ENCODE data around the gene MCMBP. TPM values are rescaled to one million over a fixed set of nuclear protein-coding genes. Genes with fewer than 3 reads are reported as not detected.
A peak's percentile ranks its signal among the peaks of the same experiment; 100 is the strongest.
"Not testable (repeated sequence)": the region's sequence is repeated elsewhere in the genome, so short reads cannot be mapped to it uniquely, and the experiment has no call there.

Gene MCMBP
- total RNA-seq, 2 donors from 2014 or later = 34.8 to 59.8 TPM

GRCh38 chr10:119896061-119896655, 23.5 kb upstream of the MCMBP start:
- ATAC-seq (ENCODE audit: insufficient number of reproducible peaks, low FRiP score, low read depth) (peak; percentile 30), DNase-seq (ENCODE audit: low spot score) (no peak)
- H3K9me3 ChIP-seq = no peaks in the 10 kb centered on the region
- no peak for TF ChIP-seq CTCF (IDR thresholded peaks at IDR 0.05)
- peaks cover 38 to 50% of the 10 kb centered on the region in 2 donors for H3K4me1 ChIP-seq (ENCODE audit: control insufficient read depth in 1 of 2, low read depth in 2 of 2)
- no peak overlapping the region for H3K4me3 ChIP-seq
- H3K27me3 ChIP-seq (replicated peaks; ENCODE audit: insufficient read depth) = no peaks in the 10 kb centered on the region
- H3K36me3 ChIP-seq = peaks cover 2% of the 10 kb centered on the region
- peak overlapping the region; percentile 0 to 55 for H3K27ac ChIP-seq

- no peak for ATAC-seq (ENCODE audit: insufficient number of reproducible peaks, low FRiP score, low read depth)
- TF ChIP-seq CTCF (IDR thresholded peaks at IDR 0.05) = no peak
- Histone ChIP-seq H3K36me3 (peaks cover 2% of the 10 kb centered on the region), H3K4me3 (peak overlapping the region; percentile 99), H3K4me1 (ENCODE audit: control insufficient read depth in 1 of 2, low read depth in 2 of 2) (peaks cover 36 to 50% of the 10 kb centered on the region in 2 donors), H3K27me3 (replicated peaks; ENCODE audit: insufficient read depth) (no peaks in the 10 kb centered on the region), H3K9me3 (no peaks in the 10 kb centered on the region), H3K27ac (no peak overlapping the region)
- DNase-seq (ENCODE audit: low spot score) = no peak
Measured at GRCh38 chr10:119893845-119894427, 21.3 kb upstream of the MCMBP start.

- Histone ChIP-seq H3K27me3 (replicated peaks; ENCODE audit: insufficient read depth) (no peaks in the 10 kb centered on the region), H3K36me3 (no peaks in the 10 kb centered on the region), H3K27ac (peak overlapping the region; percentile 92 to 93), H3K4me1 (ENCODE audit: control insufficient read depth in 1 of 2, low read depth in 2 of 2) (peaks cover 36 to 50% of the 10 kb centered on the region in 2 donors), H3K4me3 (peak overlapping the region; percentile 99), H3K9me3 (no peaks in the 10 kb centered on the region)
- DNase-seq (ENCODE audit: low spot score) (no peak), ATAC-seq (ENCODE audit: insufficient number of reproducible peaks, low FRiP score, low read depth) (no peak)
- no peak for TF ChIP-seq CTCF (IDR thresholded peaks at IDR 0.05)
Measured at GRCh38 chr10:119893074-119893473, 20.4 kb upstream of the MCMBP start.

- Histone ChIP-seq H3K36me3 (no peaks in the 10 kb centered on the region), H3K9me3 (no peaks in the 10 kb centered on the region), H3K4me1 (ENCODE audit: control insufficient read depth in 1 of 2, low read depth in 2 of 2) (peaks cover 36 to 47% of the 10 kb centered on the region in 2 donors), H3K27me3 (replicated peaks; ENCODE audit: insufficient read depth) (no peaks in the 10 kb centered on the region), H3K4me3 (peak within 1 kb of the TSS; percentile 99), H3K27ac (peak within 1 kb of the TSS; percentile 92 to 93)
- ATAC-seq (ENCODE audit: insufficient number of reproducible peaks, low FRiP score, low read depth) (peak; percentile 95), DNase-seq (ENCODE audit: low spot score) (peak; percentile 91)
- TF ChIP-seq CTCF (IDR thresholded peaks at IDR 0.05) = no peak
Measured at GRCh38 chr10:119892188-119893065, 19.8 kb upstream of the MCMBP start, which contains the start of gene SEC23IP. Gene SEC23IP (plus strand): TSS chr10:119892730. CDS start chr10:119892783, 53 bp downstream.

- H3K4me3 ChIP-seq = peak overlapping the region; percentile 99
- not testable (repeated sequence) for DNase-seq (ENCODE audit: low spot score); H3K36me3 ChIP-seq; ATAC-seq (ENCODE audit: insufficient number of reproducible peaks, low FRiP score, low read depth); H3K27me3 ChIP-seq (replicated peaks; ENCODE audit: insufficient read depth); H3K9me3 ChIP-seq
- H3K27ac ChIP-seq = peak overlapping the region; percentile 92 to 93
- peaks cover 35 to 41% of the 10 kb centered on the region in 2 donors for H3K4me1 ChIP-seq (ENCODE audit: control insufficient read depth in 1 of 2, low read depth in 2 of 2)
Measured at GRCh38 chr10:119891849-119892187, 19.2 kb upstream of the MCMBP start.

- not testable (repeated sequence) for ATAC-seq (ENCODE audit: insufficient number of reproducible peaks, low FRiP score, low read depth); H3K27me3 ChIP-seq (replicated peaks; ENCODE audit: insufficient read depth); H3K36me3 ChIP-seq; DNase-seq (ENCODE audit: low spot score); H3K27ac ChIP-seq; H3K4me3 ChIP-seq; H3K9me3 ChIP-seq
- H3K4me1 ChIP-seq (ENCODE audit: control insufficient read depth in 1 of 2, low read depth in 2 of 2) = peaks cover 20 to 26% of the 10 kb centered on the region in 2 donors
Measured at GRCh38 chr10:119890307-119890706, 17.7 kb upstream of the MCMBP start.

- peaks cover 17 to 18% of the 10 kb centered on the region in 2 donors for H3K4me1 ChIP-seq (ENCODE audit: control insufficient read depth in 1 of 2, low read depth in 2 of 2)
- H3K36me3 ChIP-seq; H3K27me3 ChIP-seq (replicated peaks; ENCODE audit: insufficient read depth); H3K9me3 ChIP-seq; H3K27ac ChIP-seq; ATAC-seq (ENCODE audit: insufficient number of reproducible peaks, low FRiP score, low read depth); DNase-seq (ENCODE audit: low spot score); H3K4me3 ChIP-seq: not testable (repeated sequence)
Measured at GRCh38 chr10:119889201-119889600, 16.6 kb upstream of the MCMBP start.

GRCh38 chr10:119888715-119889114, 16.1 kb upstream of the MCMBP start:
- not testable (repeated sequence) for H3K27me3 ChIP-seq (replicated peaks; ENCODE audit: insufficient read depth); H3K36me3 ChIP-seq; H3K4me3 ChIP-seq; ATAC-seq (ENCODE audit: insufficient number of reproducible peaks, low FRiP score, low read depth); DNase-seq (ENCODE audit: low spot score); H3K9me3 ChIP-seq; H3K27ac ChIP-seq
- peaks cover 12 to 13% of the 10 kb centered on the region in 2 donors for H3K4me1 ChIP-seq (ENCODE audit: control insufficient read depth in 1 of 2, low read depth in 2 of 2)

All from thoracic aorta (tissue), 2 donors.